Stimulated activated CD4-positive, alpha-beta T cell treated with anti-CD3 and anti-CD28 coated beads, Interleukin-2, amount 100 ng/mL, for 24 hours (primary cell): ENCODE results near the gene DOK3.
A peak's percentile ranks its signal among the peaks of the same experiment; 100 is the strongest.

ENCODE experiments used
- DNase-seq, 2 donors: peaks; one replicate each; pipeline ENCODE4 v3.0.0-alpha.2; 2020

The DOK3 gene

GRCh38 chr5:177478711-177479646, 30.6 kb downstream of the DOK3 start:
- no peak for DNase-seq

GRCh38 chr5:177477701-177478477, 31.7 kb downstream of the DOK3 start:
- no peak for DNase-seq

GRCh38 chr5:177476531-177477233, 32.9 kb downstream of the DOK3 start:
- no peak for DNase-seq

- DNase-seq = no peak
These were observed 33.8 kb downstream of the DOK3 start for GRCh38 chr5:177475563-177476427.

- no peak for DNase-seq
These were observed 34.6 kb downstream of the DOK3 start for GRCh38 chr5:177474846-177475562.

- no peak for DNase-seq
These were observed 35.6 kb downstream of the DOK3 start for GRCh38 chr5:177474002-177474476.

GRCh38 chr5:177473443-177474001, 36.1 kb downstream of the DOK3 start, which contains the start of gene DBN1:
Gene DBN1 (minus strand): TSS chr5:177473634. CDS start chr5:177473521, 113 bp downstream.
- peak in 1 of 2 donors; percentile 35 for DNase-seq

- DNase-seq = peak in 1 of 2 donors; percentile 69
These were observed 36.9 kb downstream of the DOK3 start for GRCh38 chr5:177472460-177473442.

- no peak for DNase-seq
These were observed 37.8 kb downstream of the DOK3 start for GRCh38 chr5:177471610-177472356.

- DNase-seq = no peak
These were observed 38.7 kb downstream of the DOK3 start for GRCh38 chr5:177470759-177471536.

GRCh38 chr5:177469750-177470525, 39.7 kb downstream of the DOK3 start:
- DNase-seq = no peak

- no peak for DNase-seq
These were observed 40.7 kb downstream of the DOK3 start for GRCh38 chr5:177468685-177469628.

GRCh38 chr5:177468329-177468684, 41.3 kb downstream of the DOK3 start:
- no peak for DNase-seq

GRCh38 chr5:177467436-177467835, 42.2 kb downstream of the DOK3 start:
- DNase-seq = no peak

GRCh38 chr5:177466861-177467260, 42.8 kb downstream of the DOK3 start:
- DNase-seq = no peak

- no peak for DNase-seq
These were observed 44.6 kb downstream of the DOK3 start for GRCh38 chr5:177465044-177465443.
